Measurements from ENCODE around the gene ZNF331.
A peak's percentile ranks its signal among the peaks of the same experiment; 100 is the strongest.
"Not testable (repeated sequence)": the region's sequence is repeated elsewhere in the genome, so short reads cannot be mapped to it uniquely, and the experiment has no call there.

The ZNF331 gene

GRCh38 chr19:53537521-53538377, at the start of gene ZNF331:
Gene ZNF331, plus strand, starts transcription at chr19:53538145. Its CDS starts 31,232 bp downstream, at chr19:53569377.
- peak; percentile 87 for DNase-seq (ENCODE audit: low spot score)

- DNase-seq (ENCODE audit: low spot score): no peak
Measured at GRCh38 chr19:53492153-53492552, 45.8 kb upstream of the ZNF331 start.

- DNase-seq (ENCODE audit: low spot score): not testable (repeated sequence)
Measured at GRCh38 chr19:53497311-53498023, 40.5 kb upstream of the ZNF331 start.

GRCh38 chr19:53498024-53498395, 39.9 kb upstream of the ZNF331 start:
- DNase-seq (ENCODE audit: low spot score): not testable (repeated sequence)

GRCh38 chr19:53503151-53503550, 34.8 kb upstream of the ZNF331 start:
- not testable (repeated sequence) for DNase-seq (ENCODE audit: low spot score)

- not testable (repeated sequence) for DNase-seq (ENCODE audit: low spot score)
Measured at GRCh38 chr19:53503671-53504364, 34.1 kb upstream of the ZNF331 start.

- not testable (repeated sequence) for DNase-seq (ENCODE audit: low spot score)
Measured at GRCh38 chr19:53504365-53504703, 33.6 kb upstream of the ZNF331 start.

GRCh38 chr19:53504885-53505284, 33.1 kb upstream of the ZNF331 start:
- DNase-seq (ENCODE audit: low spot score): no peak

GRCh38 chr19:53506728-53507127, 31.2 kb upstream of the ZNF331 start:
- no peak for DNase-seq (ENCODE audit: low spot score)

- DNase-seq (ENCODE audit: low spot score): no peak
Measured at GRCh38 chr19:53507523-53508442, 30.2 kb upstream of the ZNF331 start.

GRCh38 chr19:53509443-53509842, 28.5 kb upstream of the ZNF331 start:
- DNase-seq (ENCODE audit: low spot score): no peak

GRCh38 chr19:53509845-53510244, 28.1 kb upstream of the ZNF331 start:
- DNase-seq (ENCODE audit: low spot score): no peak

GRCh38 chr19:53511357-53511756, 26.6 kb upstream of the ZNF331 start:
- no peak for DNase-seq (ENCODE audit: low spot score)

GRCh38 chr19:53511933-53512374, 26.0 kb upstream of the ZNF331 start:
- peak; percentile 76 for DNase-seq (ENCODE audit: low spot score)

GRCh38 chr19:53515047-53515446, 22.9 kb upstream of the ZNF331 start:
- DNase-seq (ENCODE audit: low spot score): not testable (repeated sequence)

GRCh38 chr19:53517114-53517741, 20.7 kb upstream of the ZNF331 start:
- DNase-seq (ENCODE audit: low spot score): no peak

GRCh38 chr19:53518121-53518520, 19.8 kb upstream of the ZNF331 start:
- DNase-seq (ENCODE audit: low spot score): no peak

GRCh38 chr19:53518716-53519115, 19.2 kb upstream of the ZNF331 start:
- no peak for DNase-seq (ENCODE audit: low spot score)

- no peak for DNase-seq (ENCODE audit: low spot score)
Measured at GRCh38 chr19:53519446-53519845, 18.5 kb upstream of the ZNF331 start.

- no peak for DNase-seq (ENCODE audit: low spot score)
Measured at GRCh38 chr19:53520163-53520546, 17.8 kb upstream of the ZNF331 start.
